T-helper 1 cell treated with Interleukin-12 subunit alpha and Interleukin-12 subunit beta and Interleukin-4 antibody, amounts not matched to agents 30 μg/mL and 1 μg/mL, for 36 hours (primary cell): Measurements from ENCODE around the gene ARFGAP3.

Experiments used
- H3K27ac Mint-ChIP-seq: one replicate; pipeline ENCODE4 v1.8.0; 2021; ENCODE audit warnings: mild to moderate bottlenecking, mixed read lengths
- H3K27me3 Mint-ChIP-seq: one replicate; pipeline ENCODE4 v1.8.0; 2021; ENCODE audit warnings: low read depth, mixed read lengths
- H3K36me3 Mint-ChIP-seq: one replicate; pipeline ENCODE4 v1.8.0; 2021; ENCODE audit warnings: low read depth, mixed read lengths
- H3K4me1 Mint-ChIP-seq: one replicate; pipeline ENCODE4 v1.8.0; 2021; ENCODE audit warnings: low read depth, mixed read lengths
- H3K4me3 Mint-ChIP-seq: one replicate; pipeline ENCODE4 v1.8.0; 2021; ENCODE audit warnings: mild to moderate bottlenecking, moderate library complexity, mixed read lengths
- H3K9me3 Mint-ChIP-seq: one replicate; pipeline ENCODE4 v1.8.0; 2021; ENCODE audit warnings: mixed read lengths

ARFGAP3 gene, protein sequence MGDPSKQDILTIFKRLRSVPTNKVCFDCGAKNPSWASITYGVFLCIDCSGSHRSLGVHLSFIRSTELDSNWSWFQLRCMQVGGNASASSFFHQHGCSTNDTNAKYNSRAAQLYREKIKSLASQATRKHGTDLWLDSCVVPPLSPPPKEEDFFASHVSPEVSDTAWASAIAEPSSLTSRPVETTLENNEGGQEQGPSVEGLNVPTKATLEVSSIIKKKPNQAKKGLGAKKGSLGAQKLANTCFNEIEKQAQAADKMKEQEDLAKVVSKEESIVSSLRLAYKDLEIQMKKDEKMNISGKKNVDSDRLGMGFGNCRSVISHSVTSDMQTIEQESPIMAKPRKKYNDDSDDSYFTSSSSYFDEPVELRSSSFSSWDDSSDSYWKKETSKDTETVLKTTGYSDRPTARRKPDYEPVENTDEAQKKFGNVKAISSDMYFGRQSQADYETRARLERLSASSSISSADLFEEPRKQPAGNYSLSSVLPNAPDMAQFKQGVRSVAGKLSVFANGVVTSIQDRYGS

DNA sequence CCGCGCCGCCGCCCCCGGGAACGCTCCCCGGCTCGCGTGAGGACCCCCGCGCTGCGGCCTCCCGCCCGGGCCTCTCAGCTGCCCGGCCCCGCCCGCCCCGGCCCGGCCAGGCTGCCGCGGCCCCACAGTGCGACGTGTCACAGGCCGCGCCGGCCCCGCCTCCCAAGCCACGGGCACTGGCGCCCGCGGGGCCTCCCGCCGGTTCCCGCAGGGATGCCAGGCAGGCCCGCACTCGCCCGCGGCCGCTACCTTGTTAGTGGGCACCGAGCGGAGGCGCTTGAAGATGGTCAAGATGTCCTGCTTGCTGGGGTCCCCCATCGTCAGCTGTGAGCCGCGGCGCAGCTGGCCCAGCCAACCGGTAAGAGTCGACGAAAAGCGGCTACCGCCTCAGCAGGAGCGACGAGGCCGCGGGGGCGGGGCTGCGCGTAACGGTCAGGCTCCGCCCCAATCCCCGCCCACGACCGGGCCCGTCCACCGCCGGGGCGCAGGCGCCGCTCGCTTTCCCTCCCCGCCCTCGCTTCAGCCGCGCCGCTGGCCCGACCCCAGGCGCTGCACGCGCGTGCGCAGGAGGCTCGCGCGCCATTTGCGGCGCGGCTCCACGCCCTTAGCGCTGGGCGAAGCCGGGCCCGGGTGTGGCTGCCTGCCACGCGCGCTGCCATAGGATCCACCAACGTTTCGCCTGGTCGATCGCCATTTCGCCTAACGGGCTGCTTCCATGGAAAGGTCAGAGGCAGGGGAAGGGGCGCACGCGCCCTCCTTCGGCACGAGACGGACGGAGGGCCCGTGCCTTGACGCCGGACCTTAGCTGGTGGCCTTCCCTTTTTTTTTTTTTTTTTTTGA is at the start of gene ARFGAP3:
Gene ARFGAP3 (minus strand): TSS at position 409 of the 840 bp plus-strand sequence. CDS start 91 bp downstream, at position 318.
- peaks cover 2% of the 10 kb centered on the region for H3K36me3 Mint-ChIP-seq
- H3K9me3 Mint-ChIP-seq: no peaks in the 10 kb centered on the region
- peaks cover 4% of the 10 kb centered on the region for H3K4me1 Mint-ChIP-seq
- peak within 1 kb of the TSS; percentile 85 for H3K4me3 Mint-ChIP-seq
- peak within 1 kb of the TSS; percentile 90 for H3K27ac Mint-ChIP-seq
- no peaks in the 10 kb centered on the region for H3K27me3 Mint-ChIP-seq

DNA sequence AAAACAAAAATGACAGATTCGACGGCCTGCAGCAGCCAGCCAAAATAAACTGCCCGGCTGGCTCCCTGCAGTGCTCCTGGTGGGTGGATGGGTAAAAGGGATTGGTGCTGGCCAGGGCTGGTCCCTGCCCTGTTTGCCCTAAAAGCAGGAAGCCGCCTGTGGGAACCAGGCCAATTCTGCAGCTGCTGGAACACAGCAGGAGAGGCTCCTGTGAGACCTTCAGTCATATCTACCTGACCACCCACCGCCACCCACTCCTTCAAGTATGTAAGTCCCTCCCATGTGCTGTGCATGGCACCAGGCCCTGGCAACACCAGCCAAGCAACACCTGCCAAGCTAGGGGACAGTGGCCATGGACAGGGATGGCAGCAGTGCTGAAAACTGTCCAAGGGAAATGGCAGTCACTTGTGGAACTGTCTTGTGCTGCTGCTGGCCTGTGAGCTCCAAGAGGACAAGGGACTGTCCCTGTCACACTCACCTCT is 48.7 kb upstream of the ARFGAP3 start:
- no peaks in the 10 kb centered on the region for H3K27me3 Mint-ChIP-seq
- no peaks in the 10 kb centered on the region for H3K4me1 Mint-ChIP-seq
- H3K4me3 Mint-ChIP-seq: no peak overlapping the region
- no peaks in the 10 kb centered on the region for H3K9me3 Mint-ChIP-seq
- no peak overlapping the region for H3K27ac Mint-ChIP-seq
- H3K36me3 Mint-ChIP-seq: no peaks in the 10 kb centered on the region

DNA sequence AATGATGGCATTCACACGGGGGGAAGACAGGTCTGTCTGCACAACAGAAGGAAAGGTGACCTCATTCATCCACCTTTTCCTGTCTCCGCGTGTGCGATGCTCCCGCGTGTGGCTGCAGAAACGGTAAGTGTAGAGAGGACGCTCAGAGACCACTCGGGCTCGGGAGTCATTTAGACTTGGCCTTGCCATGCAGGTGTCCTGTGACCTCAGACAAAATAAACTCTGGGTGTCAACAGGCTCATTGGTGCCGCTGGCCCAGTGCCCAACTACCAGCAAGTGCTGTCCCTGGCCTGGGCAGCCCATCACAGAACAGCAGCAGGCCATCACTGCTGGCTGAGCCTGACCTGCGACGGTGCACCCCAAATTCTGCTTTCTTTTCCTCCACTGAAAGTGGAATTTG is 48.1 kb upstream of the ARFGAP3 start:
- Mint-ChIP-seq H3K27me3 (no peaks in the 10 kb centered on the region), H3K4me3 (no peak overlapping the region), H3K36me3 (no peaks in the 10 kb centered on the region), H3K4me1 (no peaks in the 10 kb centered on the region), H3K27ac (no peak overlapping the region), H3K9me3 (no peaks in the 10 kb centered on the region)

DNA sequence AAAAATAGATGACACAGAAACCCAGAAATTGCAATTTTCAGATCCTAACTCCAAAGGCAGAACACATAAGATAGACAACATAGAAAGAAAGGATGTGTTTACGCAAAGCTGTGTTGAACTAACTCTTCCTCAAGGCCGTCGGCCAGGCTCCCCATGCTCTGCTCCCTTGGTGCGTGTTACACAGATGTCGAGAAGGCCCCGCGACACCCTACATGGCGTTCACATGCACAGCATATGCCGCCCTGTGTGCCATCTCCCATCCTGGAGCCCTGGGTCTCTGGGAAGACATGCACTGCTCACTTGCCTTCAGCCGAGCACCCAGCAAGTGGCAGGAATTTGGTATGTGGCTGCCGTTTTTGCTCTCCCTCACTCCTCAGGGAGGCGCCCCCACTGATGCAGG is 47.0 kb upstream of the ARFGAP3 start:
- H3K4me3 Mint-ChIP-seq: no peak overlapping the region
- H3K27me3 Mint-ChIP-seq: no peaks in the 10 kb centered on the region
- no peaks in the 10 kb centered on the region for H3K9me3 Mint-ChIP-seq
- no peaks in the 10 kb centered on the region for H3K4me1 Mint-ChIP-seq
- no peak overlapping the region for H3K27ac Mint-ChIP-seq
- H3K36me3 Mint-ChIP-seq: no peaks in the 10 kb centered on the region

DNA sequence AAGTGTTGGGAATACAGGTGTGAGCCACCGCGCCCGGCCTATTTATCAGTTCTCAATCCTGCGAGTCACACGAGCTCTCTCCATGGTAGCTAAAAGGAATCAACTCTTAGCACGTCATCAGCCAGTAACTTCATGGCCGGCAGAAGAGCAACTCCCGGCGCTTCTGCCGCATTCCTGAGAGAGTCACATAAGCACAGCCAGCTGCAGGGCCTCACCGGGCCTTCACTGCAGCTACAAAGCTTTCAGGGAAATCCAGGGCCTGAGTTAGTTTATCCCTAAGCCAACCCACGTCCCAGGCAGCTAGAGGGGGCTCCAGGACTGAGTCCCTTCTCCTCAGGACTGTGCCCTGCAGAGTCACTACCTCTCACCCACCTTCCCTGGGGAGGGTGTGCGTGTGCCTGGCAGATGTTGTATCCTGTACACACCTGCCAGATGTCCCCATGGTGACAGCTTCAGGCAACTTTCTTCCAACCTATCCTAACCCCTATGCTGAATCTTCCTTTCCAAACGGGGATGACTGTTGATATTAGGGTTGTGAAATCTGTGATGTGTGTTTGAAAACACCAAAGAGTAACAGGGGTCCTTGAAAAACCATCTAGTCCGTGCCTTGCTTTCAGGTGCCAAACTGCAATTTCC is 45.9 kb upstream of the ARFGAP3 start:
- H3K4me1 Mint-ChIP-seq: no peaks in the 10 kb centered on the region
- no peak overlapping the region for H3K27ac Mint-ChIP-seq
- no peaks in the 10 kb centered on the region for H3K9me3 Mint-ChIP-seq
- H3K4me3 Mint-ChIP-seq: no peak overlapping the region
- H3K27me3 Mint-ChIP-seq: no peaks in the 10 kb centered on the region
- H3K36me3 Mint-ChIP-seq: no peaks in the 10 kb centered on the region

DNA sequence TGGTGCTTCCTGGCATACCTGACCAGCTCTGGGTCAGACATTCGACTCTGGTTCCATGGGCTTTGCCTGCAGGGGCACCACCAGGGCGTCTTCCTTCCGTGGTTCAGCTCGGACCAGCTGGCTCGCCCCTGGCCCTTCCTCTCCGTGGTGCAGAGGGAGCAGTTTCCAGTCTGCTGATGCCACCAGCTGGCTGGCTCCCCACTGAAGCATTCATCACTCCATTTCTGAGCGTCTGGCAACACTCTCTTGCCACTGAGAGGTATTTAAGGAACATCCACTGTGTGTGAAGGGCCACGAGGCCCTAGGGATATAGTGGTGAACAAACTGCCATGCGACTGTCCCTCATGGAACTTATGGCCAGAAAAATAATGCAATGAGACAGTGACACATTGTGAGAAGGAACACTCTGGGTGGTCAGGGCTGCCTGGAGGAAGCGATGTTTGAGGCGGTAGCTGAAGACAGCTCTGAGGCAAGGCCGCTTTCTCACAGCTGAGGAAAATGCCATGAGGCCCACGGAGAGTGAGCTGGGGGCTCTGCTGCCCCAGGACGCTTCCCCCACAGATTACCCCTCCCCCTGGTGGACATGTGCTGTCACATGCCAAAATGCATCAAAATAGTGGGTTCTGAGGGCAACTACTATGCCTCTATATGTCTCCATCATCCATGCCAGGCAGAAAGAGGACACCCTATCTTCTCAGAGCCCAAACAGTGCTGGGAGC is 44.9 kb upstream of the ARFGAP3 start:
- Mint-ChIP-seq H3K27ac (no peak overlapping the region), H3K27me3 (no peaks in the 10 kb centered on the region), H3K4me1 (peaks cover 4% of the 10 kb centered on the region), H3K9me3 (no peaks in the 10 kb centered on the region), H3K36me3 (no peaks in the 10 kb centered on the region), H3K4me3 (no peak overlapping the region)

DNA sequence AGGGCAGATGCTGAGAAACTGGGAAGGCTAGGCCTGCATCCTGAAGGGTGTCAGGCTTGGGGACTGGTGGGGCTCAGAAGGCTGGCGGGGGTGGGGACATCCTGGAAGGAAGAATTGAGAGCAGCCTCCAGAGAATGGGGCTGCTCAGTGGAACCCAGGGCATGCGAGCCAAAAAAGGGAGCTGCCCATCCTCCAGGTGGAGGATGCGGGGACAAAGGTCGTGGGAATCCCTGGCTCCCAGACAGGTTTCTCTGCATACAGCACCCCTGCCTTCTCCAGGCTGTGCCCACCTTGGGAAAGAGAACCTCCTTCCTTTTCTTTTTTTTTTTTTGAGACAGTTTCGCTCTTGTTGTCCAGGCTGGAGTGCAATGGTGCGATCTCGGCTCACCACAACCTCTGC is 40.9 kb upstream of the ARFGAP3 start:
- Mint-ChIP-seq H3K27me3 (no peaks in the 10 kb centered on the region), H3K4me3 (no peak overlapping the region), H3K27ac (no peak overlapping the region), H3K36me3 (no peaks in the 10 kb centered on the region), H3K4me1 (peaks cover 34% of the 10 kb centered on the region), H3K9me3 (no peaks in the 10 kb centered on the region)

DNA sequence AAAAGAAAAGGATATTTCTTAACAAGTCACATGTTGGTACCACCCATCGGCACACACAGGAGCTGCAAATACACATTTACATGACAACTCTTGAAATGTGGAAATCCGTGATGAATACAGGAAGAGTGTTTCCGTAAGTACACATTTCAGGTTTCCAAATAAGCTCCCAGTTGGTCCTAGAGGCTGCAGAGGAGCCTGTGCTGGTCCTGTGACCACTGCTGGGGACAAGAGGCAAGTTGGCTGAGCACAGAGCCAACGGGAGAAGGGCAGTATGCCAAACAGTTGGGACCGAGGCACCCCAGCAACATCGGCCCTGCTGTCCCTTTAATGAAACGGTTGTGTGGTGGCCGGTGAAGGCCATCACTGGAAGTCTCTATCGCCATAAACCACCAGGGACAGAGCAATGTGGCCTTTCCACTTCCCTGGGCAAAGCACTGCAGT is 38.5 kb upstream of the ARFGAP3 start:
- Mint-ChIP-seq H3K36me3 (no peaks in the 10 kb centered on the region), H3K4me3 (no peak overlapping the region)

DNA sequence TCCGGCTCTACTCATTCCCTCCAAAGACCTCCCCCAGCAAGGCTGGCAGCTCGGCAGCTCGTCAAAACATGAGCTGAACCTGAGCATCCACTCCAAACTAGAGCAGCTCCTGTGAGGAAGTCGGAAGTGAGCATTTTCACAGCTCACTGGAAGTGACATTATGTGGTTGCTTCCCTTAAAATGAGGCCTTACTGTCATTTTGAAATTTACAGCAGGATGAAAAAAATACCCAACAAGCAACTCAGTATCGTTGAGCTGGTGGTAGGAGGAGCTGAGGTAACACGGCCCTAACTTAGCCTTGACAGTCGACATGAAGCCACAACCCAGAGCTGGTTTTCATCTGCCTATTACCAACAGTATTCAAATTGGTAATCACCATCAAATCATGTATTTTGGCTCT is 38.0 kb upstream of the ARFGAP3 start:
- H3K36me3 Mint-ChIP-seq: no peaks in the 10 kb centered on the region
- H3K27me3 Mint-ChIP-seq: no peaks in the 10 kb centered on the region
- H3K4me1 Mint-ChIP-seq: peaks cover 34% of the 10 kb centered on the region
- no peaks in the 10 kb centered on the region for H3K9me3 Mint-ChIP-seq
- H3K4me3 Mint-ChIP-seq: peak overlapping the region; percentile 6
- H3K27ac Mint-ChIP-seq: peak overlapping the region; percentile 85

More for the DNA sequence above, 38.5 kb upstream of the ARFGAP3 start:
- Mint-ChIP-seq H3K4me1 (peaks cover 34% of the 10 kb centered on the region), H3K9me3 (no peaks in the 10 kb centered on the region), H3K27ac (peak overlapping the region; percentile 85), H3K27me3 (no peaks in the 10 kb centered on the region)

DNA sequence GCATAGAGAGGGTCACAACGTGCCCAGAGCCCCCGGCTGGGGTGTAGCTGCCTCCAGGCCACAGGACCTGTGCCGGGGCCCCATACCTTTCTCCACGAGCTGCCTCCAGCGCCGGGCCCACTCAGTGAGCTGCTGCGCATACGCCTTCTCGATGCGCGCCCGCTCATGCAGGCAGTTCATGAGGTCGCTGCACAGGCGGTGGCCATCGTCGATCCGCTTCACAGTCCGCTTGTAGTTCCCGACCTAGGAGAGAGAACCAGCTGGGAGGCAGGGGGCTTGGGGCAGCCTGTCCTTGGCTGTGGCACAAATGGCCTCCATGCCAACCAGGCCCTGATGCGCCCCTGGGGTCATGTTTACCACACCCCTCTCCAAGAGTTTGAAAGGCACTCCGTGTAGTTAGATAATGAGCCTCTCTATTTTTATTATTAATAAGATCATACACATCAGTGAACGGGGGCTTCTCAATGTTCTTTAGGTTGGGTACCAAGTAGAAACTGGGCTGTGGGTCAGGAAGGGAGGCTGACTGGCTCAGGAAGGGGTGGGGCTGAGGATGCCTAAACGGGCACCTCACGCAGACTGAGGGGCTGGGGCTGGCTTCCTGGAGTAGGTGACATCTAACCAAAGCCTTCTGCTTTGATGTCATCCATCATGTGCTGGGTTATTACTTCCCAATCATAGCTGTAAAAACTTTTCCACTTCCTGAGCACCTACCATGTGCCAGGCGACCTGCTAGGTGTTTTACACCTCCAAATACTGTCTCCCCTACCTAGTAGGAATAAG is 36.5 kb upstream of the ARFGAP3 start:
- no peak overlapping the region for H3K4me3 Mint-ChIP-seq
- peaks cover 46% of the 10 kb centered on the region for H3K4me1 Mint-ChIP-seq
- peaks cover 7% of the 10 kb centered on the region for H3K36me3 Mint-ChIP-seq
- H3K9me3 Mint-ChIP-seq: no peaks in the 10 kb centered on the region
- no peak overlapping the region for H3K27ac Mint-ChIP-seq
- H3K27me3 Mint-ChIP-seq: no peaks in the 10 kb centered on the region

DNA sequence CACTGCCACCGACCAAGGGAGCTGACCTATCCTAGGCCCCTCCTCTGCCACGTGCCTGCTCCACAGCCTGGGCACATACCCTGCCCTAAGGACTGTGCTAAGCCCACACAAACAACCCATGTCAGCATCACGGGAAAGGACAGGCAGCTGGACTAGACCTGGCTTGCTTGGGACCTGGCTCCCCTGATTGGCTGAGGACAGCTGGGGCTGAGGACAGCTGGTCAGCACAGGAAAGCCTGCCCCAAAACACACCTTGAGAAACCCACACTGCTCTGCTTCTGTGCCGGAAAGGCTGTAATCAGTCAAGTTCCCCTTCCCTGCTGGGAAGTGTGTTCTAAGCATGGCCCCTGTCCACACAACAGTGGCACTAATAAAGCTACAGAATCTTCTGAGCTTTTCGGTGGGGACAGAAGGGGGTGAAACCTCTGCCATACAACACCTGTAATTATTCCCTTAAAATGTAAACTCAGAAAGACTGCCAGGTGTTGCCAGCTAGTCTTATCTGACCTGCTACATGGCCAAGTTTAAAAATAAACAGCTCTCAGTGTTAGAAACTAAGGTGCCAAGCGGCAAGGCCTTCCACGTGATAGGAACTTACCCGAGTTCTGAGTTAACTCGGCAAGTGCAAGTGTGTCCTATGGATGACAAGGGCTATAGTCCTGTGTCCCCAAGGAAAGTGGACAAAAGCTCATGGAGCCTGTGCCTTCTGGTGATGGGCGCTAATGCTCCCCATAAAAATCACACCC is 35.7 kb upstream of the ARFGAP3 start:
- Mint-ChIP-seq H3K4me1 (peaks cover 52% of the 10 kb centered on the region), H3K9me3 (no peaks in the 10 kb centered on the region), H3K27me3 (no peaks in the 10 kb centered on the region), H3K4me3 (no peak overlapping the region), H3K36me3 (peaks cover 10% of the 10 kb centered on the region), H3K27ac (no peak overlapping the region)

DNA sequence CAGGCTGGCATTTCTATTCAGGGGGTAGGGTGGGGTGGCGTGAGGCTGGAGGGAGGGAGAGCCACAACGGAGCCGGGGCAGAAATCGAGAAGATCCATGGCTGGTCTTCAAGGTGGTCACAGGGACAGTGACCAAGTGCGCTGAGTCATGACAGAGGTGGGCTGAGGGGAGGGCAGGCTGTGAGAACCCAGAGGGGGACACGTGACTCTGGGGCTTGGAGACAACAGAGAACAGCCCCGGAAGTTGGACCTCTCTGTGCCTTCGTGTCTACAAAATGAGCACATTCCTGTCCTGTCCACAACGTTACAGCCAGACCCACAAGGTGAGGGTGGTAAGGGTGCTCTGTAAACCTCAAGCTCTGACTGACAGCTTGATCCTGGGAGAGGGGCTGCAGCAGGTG is 35.1 kb upstream of the ARFGAP3 start:
- Mint-ChIP-seq H3K4me1 (peaks cover 49% of the 10 kb centered on the region), H3K36me3 (peaks cover 10% of the 10 kb centered on the region), H3K27me3 (no peaks in the 10 kb centered on the region), H3K27ac (no peak overlapping the region), H3K9me3 (no peaks in the 10 kb centered on the region), H3K4me3 (no peak overlapping the region)

DNA sequence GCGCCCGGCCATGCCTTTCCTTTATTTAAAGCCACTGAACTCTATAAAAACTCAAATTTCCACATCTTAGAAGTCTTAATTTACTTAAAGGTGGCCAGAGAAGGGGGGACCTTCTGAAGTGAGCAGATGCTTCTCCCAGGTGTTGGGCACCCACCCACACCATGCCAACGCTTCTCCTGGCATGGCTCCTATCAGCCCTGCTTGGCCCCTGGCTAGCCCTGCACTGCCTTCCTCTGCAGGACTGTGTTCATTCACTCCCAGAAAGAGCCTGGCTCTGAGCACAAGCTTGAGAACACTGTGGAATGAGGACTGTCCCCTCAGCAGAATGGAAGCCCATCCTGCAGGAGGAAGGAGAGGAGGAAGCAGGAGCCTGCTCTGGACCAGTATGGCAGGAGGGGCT is 34.6 kb upstream of the ARFGAP3 start:
- peaks cover 47% of the 10 kb centered on the region for H3K4me1 Mint-ChIP-seq
- no peak overlapping the region for H3K4me3 Mint-ChIP-seq
- no peaks in the 10 kb centered on the region for H3K9me3 Mint-ChIP-seq
- no peak overlapping the region for H3K27ac Mint-ChIP-seq
- H3K36me3 Mint-ChIP-seq: peaks cover 10% of the 10 kb centered on the region
- H3K27me3 Mint-ChIP-seq: no peaks in the 10 kb centered on the region
